ENCODE data around the gene ST3GAL2.

Gene ST3GAL2

GRCh38 chr16:70472786-70473433 is 34.0 kb upstream of the ST3GAL2 start:
- no peak for TF ChIP-seq ELF4 (IDR thresholded peaks at IDR 0.05)
- TF ChIP-seq CTBP1 (IDR thresholded peaks at IDR 0.05; ENCODE audit: borderline replicate concordance): no peak
- no peak for TF ChIP-seq FOXM1 (IDR thresholded peaks at IDR 0.05; ENCODE audit: borderline replicate concordance)
- no peak for TF ChIP-seq SP1 (IDR thresholded peaks at IDR 0.05)
- TF ChIP-seq FOXA1 (IDR thresholded peaks at IDR 0.05): no peak
- no peak for TF ChIP-seq BHLHE40 (IDR thresholded peaks at IDR 0.05; ENCODE audit: borderline replicate concordance)
- TF ChIP-seq L3MBTL2 (conservative IDR thresholded peaks at IDR 0.05): no peak
- TF ChIP-seq HDGF (IDR thresholded peaks at IDR 0.05; ENCODE audit: borderline replicate concordance): no peak
- no peak for TF ChIP-seq PKNOX1 (IDR thresholded peaks at IDR 0.05)
- TF ChIP-seq NFRKB (IDR thresholded peaks at IDR 0.05): no peak
- no peak for TF ChIP-seq SUZ12 (IDR thresholded peaks at IDR 0.05)
- TF ChIP-seq ARNT (IDR thresholded peaks at IDR 0.05): no peak
- TF ChIP-seq TARDBP (IDR thresholded peaks at IDR 0.05): no peak
- TF ChIP-seq LEF1 (IDR thresholded peaks at IDR 0.05; ENCODE audit: borderline replicate concordance): no peak
- TF ChIP-seq FOXK2 (IDR thresholded peaks at IDR 0.05): no peak
- TF ChIP-seq ZNF384 (IDR thresholded peaks at IDR 0.05): no peak
- ChIA-PET POLR2A (interaction anchor here (0.6 to 1.3 kb wide), 2 partner anchors 91 to 92 kb away, joined by 3 to 5 read pairs; no protein-coding TSS in a partner anchor), CTCF (no interaction called here)
- DNase-seq (ENCODE audit: extremely low spot score): no peak

- CTCF ChIA-PET: interaction anchor here (0.5 kb wide), 1 partner anchor 69 kb away, joined by 3 read pairs; no protein-coding TSS in a partner anchor
- TF ChIP-seq SUZ12 (IDR thresholded peaks at IDR 0.05) (no peak), LEF1 (IDR thresholded peaks at IDR 0.05; ENCODE audit: borderline replicate concordance) (no peak), PKNOX1 (IDR thresholded peaks at IDR 0.05) (no peak), CTBP1 (IDR thresholded peaks at IDR 0.05; ENCODE audit: borderline replicate concordance) (no peak), FOXA1 (IDR thresholded peaks at IDR 0.05) (no peak), BHLHE40 (IDR thresholded peaks at IDR 0.05; ENCODE audit: borderline replicate concordance) (no peak), HDGF (IDR thresholded peaks at IDR 0.05; ENCODE audit: borderline replicate concordance) (no peak), NFRKB (IDR thresholded peaks at IDR 0.05) (no peak), L3MBTL2 (conservative IDR thresholded peaks at IDR 0.05) (no peak), SP1 (IDR thresholded peaks at IDR 0.05) (no peak), FOXK2 (IDR thresholded peaks at IDR 0.05) (no peak), FOXM1 (IDR thresholded peaks at IDR 0.05; ENCODE audit: borderline replicate concordance) (no peak), ARNT (IDR thresholded peaks at IDR 0.05) (no peak), TARDBP (IDR thresholded peaks at IDR 0.05) (no peak), ZNF384 (IDR thresholded peaks at IDR 0.05) (no peak), ELF4 (IDR thresholded peaks at IDR 0.05) (no peak)
- POLR2A ChIA-PET: interaction anchor here (2.4 kb wide), 1 partner anchor 90 kb away, joined by 9 read pairs; no protein-coding TSS in a partner anchor
- DNase-seq (ENCODE audit: extremely low spot score): no peak
Observed at GRCh38 chr16:70470927-70471341, 32.0 kb upstream of the ST3GAL2 start.

GRCh38 chr16:70470141-70470926 is 31.4 kb upstream of the ST3GAL2 start:
- ChIA-PET CTCF (interaction anchor here (0.5 kb wide), 1 partner anchor 69 kb away, joined by 3 read pairs; no protein-coding TSS in a partner anchor), POLR2A (interaction anchor here (2.4 kb wide), 1 partner anchor 89 kb away, joined by 9 read pairs; no protein-coding TSS in a partner anchor)
- DNase-seq (ENCODE audit: extremely low spot score): no peak
- TF ChIP-seq ZNF384 (IDR thresholded peaks at IDR 0.05) (no peak), FOXK2 (IDR thresholded peaks at IDR 0.05) (no peak), HDGF (IDR thresholded peaks at IDR 0.05; ENCODE audit: borderline replicate concordance) (no peak), FOXM1 (IDR thresholded peaks at IDR 0.05; ENCODE audit: borderline replicate concordance) (no peak), CTBP1 (IDR thresholded peaks at IDR 0.05; ENCODE audit: borderline replicate concordance) (no peak), LEF1 (IDR thresholded peaks at IDR 0.05; ENCODE audit: borderline replicate concordance) (no peak), ELF4 (IDR thresholded peaks at IDR 0.05) (no peak), L3MBTL2 (conservative IDR thresholded peaks at IDR 0.05) (no peak), TARDBP (IDR thresholded peaks at IDR 0.05) (no peak), FOXA1 (IDR thresholded peaks at IDR 0.05) (no peak), SP1 (IDR thresholded peaks at IDR 0.05) (no peak), BHLHE40 (IDR thresholded peaks at IDR 0.05; ENCODE audit: borderline replicate concordance) (no peak)

GRCh38 chr16:70468776-70469525 is 30.1 kb upstream of the ST3GAL2 start:
- ChIA-PET POLR2A (no interaction called here), CTCF (no interaction called here)
- no peak for DNase-seq (ENCODE audit: extremely low spot score)
- TF ChIP-seq SP1 (IDR thresholded peaks at IDR 0.05) (no peak), BHLHE40 (IDR thresholded peaks at IDR 0.05; ENCODE audit: borderline replicate concordance) (no peak), LEF1 (IDR thresholded peaks at IDR 0.05; ENCODE audit: borderline replicate concordance) (no peak), CTBP1 (IDR thresholded peaks at IDR 0.05; ENCODE audit: borderline replicate concordance) (no peak), ARNT (IDR thresholded peaks at IDR 0.05) (no peak), PKNOX1 (IDR thresholded peaks at IDR 0.05) (no peak), SUZ12 (IDR thresholded peaks at IDR 0.05) (no peak), FOXM1 (IDR thresholded peaks at IDR 0.05; ENCODE audit: borderline replicate concordance) (no peak), FOXK2 (IDR thresholded peaks at IDR 0.05) (no peak), NFRKB (IDR thresholded peaks at IDR 0.05) (no peak), L3MBTL2 (conservative IDR thresholded peaks at IDR 0.05) (no peak), FOXA1 (IDR thresholded peaks at IDR 0.05) (no peak), TARDBP (IDR thresholded peaks at IDR 0.05) (no peak), HDGF (IDR thresholded peaks at IDR 0.05; ENCODE audit: borderline replicate concordance) (no peak), ELF4 (IDR thresholded peaks at IDR 0.05) (no peak), ZNF384 (IDR thresholded peaks at IDR 0.05) (no peak)
